Left renal cortex interstitium (tissue), 4 donors: Measurements from ENCODE around the gene DLGAP1. TPM values are rescaled to one million over a fixed set of nuclear protein-coding genes. Genes with fewer than 3 reads are reported as not detected.

Experiments used
- DNase-seq, 4 donors: peaks; one replicate each; pipeline ENCODE4 v3.0.0-alpha.2; 2013; ENCODE audit warnings: low read depth in 4 of 4, low spot score in 2 of 4, missing footprints in 1 of 4
- polyA plus RNA-seq, 4 donors: library from polyadenylated mRNA; unstranded; fragments of 120-200 nt; gene quantifications; one replicate each; pipeline ENCODE4 v1.2.1, GENCODE V29; 2013; ENCODE audit not compliant: insufficient read length in 4 of 4

DLGAP1 gene
- polyA plus RNA-seq, 4 donors: 4.1 to 5.3 (median 4.9) TPM

- DNase-seq: no peak
Measured at GRCh38 chr18:4198956-4199355, 256.2 kb downstream of the DLGAP1 start.

GRCh38 chr18:4196351-4196750 lies 258.8 kb downstream of the DLGAP1 start:
- no peak for DNase-seq

GRCh38 chr18:4193086-4193485 lies 262.0 kb downstream of the DLGAP1 start:
- DNase-seq: no peak

- DNase-seq: no peak
Measured at GRCh38 chr18:4181882-4182568, 273.1 kb downstream of the DLGAP1 start.

GRCh38 chr18:4181086-4181485 lies 274.0 kb downstream of the DLGAP1 start:
- DNase-seq: no peak

GRCh38 chr18:4172196-4173100 lies 282.7 kb downstream of the DLGAP1 start:
- no peak for DNase-seq

GRCh38 chr18:4157352-4157751 lies 297.8 kb downstream of the DLGAP1 start:
- no peak for DNase-seq

GRCh38 chr18:4146797-4147196 lies 308.3 kb downstream of the DLGAP1 start:
- no peak for DNase-seq

- DNase-seq: no peak
Measured at GRCh38 chr18:4144201-4144600, 310.9 kb downstream of the DLGAP1 start.

- DNase-seq: no peak
Measured at GRCh38 chr18:4143585-4143984, 311.5 kb downstream of the DLGAP1 start.

- no peak for DNase-seq
Measured at GRCh38 chr18:4142876-4143275, 312.2 kb downstream of the DLGAP1 start.

GRCh38 chr18:4134700-4135099 lies 320.4 kb downstream of the DLGAP1 start:
- DNase-seq: no peak

- no peak for DNase-seq
Measured at GRCh38 chr18:4130734-4131719, 324.1 kb downstream of the DLGAP1 start.

GRCh38 chr18:4126939-4127338 lies 328.2 kb downstream of the DLGAP1 start:
- no peak for DNase-seq

- no peak for DNase-seq
Measured at GRCh38 chr18:4125627-4126230, 329.4 kb downstream of the DLGAP1 start.

- peak in 1 of 4 donors; percentile 6 for DNase-seq
Measured at GRCh38 chr18:4125224-4125623, 329.9 kb downstream of the DLGAP1 start.

GRCh38 chr18:4119813-4120212 lies 335.3 kb downstream of the DLGAP1 start:
- no peak for DNase-seq

- no peak for DNase-seq
Measured at GRCh38 chr18:4119127-4119648, 335.9 kb downstream of the DLGAP1 start.

- DNase-seq: no peak
Measured at GRCh38 chr18:4108016-4108415, 347.1 kb downstream of the DLGAP1 start.

- DNase-seq: no peak
Measured at GRCh38 chr18:4107049-4107467, 348.0 kb downstream of the DLGAP1 start.
